ENCODE measurements around the gene ST8SIA4. TPM values are rescaled to one million over a fixed set of nuclear protein-coding genes. Genes with fewer than 3 reads are reported as not detected.

Gene ST8SIA4
- total and polyA plus RNA-seq, 10 of the 15 experiments (the other 5 are each of a cell fraction or from before 2014, with no cell fraction given): 4.4 to 30.9 (median 19.5) TPM

DNA sequence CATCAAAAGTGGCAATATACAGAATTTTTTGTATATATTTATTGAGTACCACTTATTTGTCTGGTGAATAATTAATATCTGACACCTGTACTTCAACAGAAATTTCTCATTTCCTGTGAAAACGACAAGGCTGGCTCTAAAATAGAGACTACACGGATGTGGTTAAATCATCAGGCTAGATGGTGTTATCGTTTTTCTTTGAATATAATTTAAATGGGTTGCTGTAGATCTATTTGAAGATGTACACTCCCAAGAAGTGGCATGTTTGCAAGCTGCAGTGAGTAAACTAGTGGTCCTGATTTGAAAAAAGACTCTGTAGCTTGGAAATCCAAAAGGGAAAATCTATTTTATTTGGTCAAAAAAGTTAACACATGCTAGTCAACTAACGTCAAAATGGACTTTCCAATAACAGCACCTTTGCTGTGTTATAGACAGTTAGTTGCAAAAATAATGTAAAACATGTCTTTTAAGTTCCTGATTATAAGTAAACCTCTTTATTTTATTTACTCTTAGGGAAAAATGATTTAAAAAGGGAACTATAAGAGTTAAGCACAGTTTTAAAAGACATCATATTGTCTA lies 13.8 kb downstream of the ST8SIA4 start (continued):
- TF ChIP-seq, protein P1, sequence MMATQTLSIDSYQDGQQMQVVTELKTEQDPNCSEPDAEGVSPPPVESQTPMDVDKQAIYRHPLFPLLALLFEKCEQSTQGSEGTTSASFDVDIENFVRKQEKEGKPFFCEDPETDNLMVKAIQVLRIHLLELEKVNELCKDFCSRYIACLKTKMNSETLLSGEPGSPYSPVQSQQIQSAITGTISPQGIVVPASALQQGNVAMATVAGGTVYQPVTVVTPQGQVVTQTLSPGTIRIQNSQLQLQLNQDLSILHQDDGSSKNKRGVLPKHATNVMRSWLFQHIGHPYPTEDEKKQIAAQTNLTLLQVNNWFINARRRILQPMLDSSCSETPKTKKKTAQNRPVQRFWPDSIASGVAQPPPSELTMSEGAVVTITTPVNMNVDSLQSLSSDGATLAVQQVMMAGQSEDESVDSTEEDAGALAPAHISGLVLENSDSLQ (IDR thresholded peaks at IDR 0.05): peak; percentile 27; the same call in 1 of the 2 replicates
- TF ChIP-seq TBL1XR1 (IDR thresholded peaks at IDR 0.05; ENCODE audit: low read depth, low read length) (0 out of 2 replicates have a peak, but pooled peaks have one; percentile 26), GABPA (IDR thresholded peaks at IDR 0.05; ENCODE audit: low read depth) (peak; percentile 76), RCOR1 (conservative IDR thresholded peaks at IDR 0.05; ENCODE audit: low read depth, low read length) (0 out of 2 replicates have a peak, but pooled peaks have one; percentile 41), ETV6 (conservative IDR thresholded peaks at IDR 0.05 in 1 of 2, IDR thresholded peaks at IDR 0.05 in 1 of 2; ENCODE audit: borderline replicate concordance in 1 of 2, low read depth in 1 of 2) (peak in 1 of 2 experiments; percentile 40; a peak in 1 of 4 replicates), MEF2A (IDR thresholded peaks at IDR 0.05; ENCODE audit: insufficient read depth, low read depth, low read length) (0 out of 2 replicates have a peak, but pooled peaks have one; percentile 58), MTA2 (IDR thresholded peaks at IDR 0.05; ENCODE audit: low read depth) (peak; percentile 68)
- TF ChIP-seq, protein P2, sequence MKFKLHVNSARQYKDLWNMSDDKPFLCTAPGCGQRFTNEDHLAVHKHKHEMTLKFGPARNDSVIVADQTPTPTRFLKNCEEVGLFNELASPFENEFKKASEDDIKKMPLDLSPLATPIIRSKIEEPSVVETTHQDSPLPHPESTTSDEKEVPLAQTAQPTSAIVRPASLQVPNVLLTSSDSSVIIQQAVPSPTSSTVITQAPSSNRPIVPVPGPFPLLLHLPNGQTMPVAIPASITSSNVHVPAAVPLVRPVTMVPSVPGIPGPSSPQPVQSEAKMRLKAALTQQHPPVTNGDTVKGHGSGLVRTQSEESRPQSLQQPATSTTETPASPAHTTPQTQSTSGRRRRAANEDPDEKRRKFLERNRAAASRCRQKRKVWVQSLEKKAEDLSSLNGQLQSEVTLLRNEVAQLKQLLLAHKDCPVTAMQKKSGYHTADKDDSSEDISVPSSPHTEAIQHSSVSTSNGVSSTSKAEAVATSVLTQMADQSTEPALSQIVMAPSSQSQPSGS (IDR thresholded peaks at IDR 0.05; ENCODE audit: low read length): peak; percentile 53

DNA sequence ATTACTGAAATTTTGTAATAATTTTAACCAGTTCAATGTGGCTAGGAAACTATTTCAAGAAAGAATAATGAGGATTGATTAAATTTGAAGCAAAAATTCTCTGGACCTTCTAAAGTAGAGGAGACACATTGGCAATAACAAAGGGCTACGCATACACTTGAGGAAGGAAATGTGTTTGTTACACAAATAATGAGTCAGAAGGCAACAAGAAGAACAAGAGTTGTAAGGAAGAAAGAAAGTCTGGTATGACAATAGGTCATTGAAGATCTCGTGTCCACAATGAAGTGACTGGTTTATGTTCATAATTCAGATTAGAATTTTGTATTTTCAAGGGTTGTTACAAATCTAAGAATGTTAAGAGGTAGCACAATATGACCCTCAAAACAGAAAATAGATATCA lies 25.8 kb downstream of the ST8SIA4 start:
- FAIRE-seq (peak; percentile 35), ATAC-seq (no peak), DNase-seq (ENCODE audit: low read depth, low spot score) (no peak)
- Histone ChIP-seq H3K4me2 (ENCODE audit: control insufficient read depth, insufficient read depth) (no peak overlapping the region), H3K4me1 (ENCODE audit: control insufficient read depth, insufficient read depth, low read length) (no peaks in the 10 kb centered on the region), H3K9me3 (replicated peaks; ENCODE audit: control insufficient read depth, insufficient read depth, low read length) (peaks cover 15% of the 10 kb centered on the region), H2AFZ (ENCODE audit: control insufficient read depth, low read depth, low read length) (no peak overlapping the region), H3K79me2 (ENCODE audit: control insufficient read depth, insufficient read depth, low read length) (peaks cover 8% of the 10 kb centered on the region), H3K36me3 (ENCODE audit: control insufficient read depth in 2 of 2, insufficient read depth in 2 of 2, low read length in 1 of 2) (peaks cover 2 to 9% of the 10 kb centered on the region in 2 experiments; a peak in 2 of 4 replicates), H4K20me1 (ENCODE audit: control insufficient read depth, insufficient read depth) (no peaks in the 10 kb centered on the region), H3K4me3 (no peak overlapping the region), H3K27ac (ENCODE audit: control insufficient read depth, insufficient read depth) (no peak overlapping the region), H3K9ac (ENCODE audit: control insufficient read depth, insufficient read depth, low read length) (no peak overlapping the region), H3K27me3 (replicated peaks in 1 of 2; ENCODE audit: control insufficient read depth in 2 of 2, insufficient read depth in 2 of 2, low read length in 1 of 2) (no peaks in the 10 kb centered on the region)
- intact Hi-C loops (cut with micrococcal nuclease; ENCODE audit: unreplicated experiment) (no loop called here), in situ Hi-C loops (cut with MboI) (no loop called here)
- RAD21 ChIA-PET (ENCODE audit: unreplicated experiment): interaction anchor here (1.5 kb wide), 1 partner anchor 10 kb away, joined by 4 read pairs; no protein-coding TSS in a partner anchor
- BruUV-seq (replicated peaks): no TSS peak
- POLR2A ChIA-PET: no interaction called here
- 48% methylated on average over 2 of the region's 2 CpGs for WGBS (ENCODE audit: insufficient coverage, insufficient replicate concordance, low lambda C conversion rate, missing lambda C conversion rate)
- CTCF ChIA-PET: interaction anchor here (1.3 kb wide), 1 partner anchor 23 kb away, joined by 3 read pairs; no protein-coding TSS in a partner anchor
- no peak for TF ChIP-seq NBN (IDR thresholded peaks at IDR 0.05)
- TF ChIP-seq, protein P3, sequence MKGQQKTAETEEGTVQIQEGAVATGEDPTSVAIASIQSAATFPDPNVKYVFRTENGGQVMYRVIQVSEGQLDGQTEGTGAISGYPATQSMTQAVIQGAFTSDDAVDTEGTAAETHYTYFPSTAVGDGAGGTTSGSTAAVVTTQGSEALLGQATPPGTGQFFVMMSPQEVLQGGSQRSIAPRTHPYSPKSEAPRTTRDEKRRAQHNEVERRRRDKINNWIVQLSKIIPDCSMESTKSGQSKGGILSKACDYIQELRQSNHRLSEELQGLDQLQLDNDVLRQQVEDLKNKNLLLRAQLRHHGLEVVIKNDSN (IDR thresholded peaks at IDR 0.05; ENCODE audit: borderline replicate concordance, extremely low read length, insufficient read depth, low read depth, low read length): no peak
- SMC1A ChIA-PET (ENCODE audit: uncharacterized antibody, unreplicated experiment): interaction anchor here (1.1 to 3.6 kb wide), 5 partner anchors 11 to 48 kb away, joined by 3 to 17 read pairs (median 4); no protein-coding TSS in a partner anchor

All from GM12878 (cell line).